ENCODE measurements around the gene DRGX. TPM values are rescaled to one million over a fixed set of nuclear protein-coding genes. Genes with fewer than 3 reads are reported as not detected.

The DRGX gene
- total and polyA plus RNA-seq, 2 of the 4 experiments (the other 2 are of a cell fraction), result not detected

DNA sequence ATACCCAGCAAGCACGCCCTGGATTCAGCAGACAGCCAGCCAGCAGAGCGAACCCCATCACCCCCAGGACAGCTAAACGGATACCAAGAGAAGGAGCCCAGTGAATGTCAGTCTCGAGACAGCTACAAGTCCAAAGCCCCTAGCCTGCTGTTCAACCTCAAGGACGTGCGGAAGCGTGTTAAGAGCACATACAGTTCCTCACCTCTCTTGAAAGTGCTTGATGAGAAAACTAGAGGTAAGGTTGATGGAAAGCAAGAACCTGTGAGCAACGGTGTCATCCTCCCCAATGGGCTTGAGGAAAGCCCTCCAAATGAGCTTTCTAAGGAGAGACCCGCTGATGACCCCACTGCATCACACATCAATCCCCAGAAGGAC is 72.0 kb downstream of the DRGX start:
- H2BK120ac ChIP-seq (ENCODE audit: low read depth, low read length), result no peak overlapping the region
- H4K8ac ChIP-seq (ENCODE audit: low read depth in 2 of 2, low read length in 2 of 2), result no peak overlapping the region
- no peak overlapping the region for H2BK20ac ChIP-seq (ENCODE audit: low read depth, low read length)
- H3K14ac ChIP-seq (replicated peaks; ENCODE audit: low read depth, low read length), result no peak overlapping the region
- H3K36me3 ChIP-seq (ENCODE audit: control insufficient read depth, insufficient read depth, low read length), result no peaks in the 10 kb centered on the region
- ChIA-PET POLR2A (ENCODE audit: unreplicated experiment) (no interaction called here), CTCF (interaction anchor here (0.6 kb wide), 1 partner anchor 365 kb away, joined by 3 read pairs; no protein-coding TSS in a partner anchor)
- H3K27ac ChIP-seq (ENCODE audit: insufficient read depth, low read length), result no peak overlapping the region
- no peak for ATAC-seq (ENCODE audit: low read depth)
- H3K9ac ChIP-seq (ENCODE audit: low read depth, low read length), result no peak overlapping the region
- H3K27me3 ChIP-seq (ENCODE audit: control insufficient read depth, insufficient read depth, low read length), result peaks cover 17% of the 10 kb centered on the region
- TF ChIP-seq USF2 (IDR thresholded peaks at IDR 0.05; ENCODE audit: low read depth, low read length) (no peak), MAFK (IDR thresholded peaks at IDR 0.05; ENCODE audit: low read depth, low read length) (no peak), SMC3 (IDR thresholded peaks at IDR 0.05; ENCODE audit: low read depth, low read length) (no peak), RAD21 (IDR thresholded peaks at IDR 0.05; ENCODE audit: low read length) (no peak), MXI1 (IDR thresholded peaks at IDR 0.05; ENCODE audit: borderline replicate concordance, low read depth, low read length) (no peak), NFE2L2 (IDR thresholded peaks at IDR 0.05; ENCODE audit: low read depth, low read length) (no peak), CHD1 (IDR thresholded peaks at IDR 0.05; ENCODE audit: low read depth, low read length) (no peak), MAZ (IDR thresholded peaks at IDR 0.05; ENCODE audit: borderline replicate concordance, low read depth, low read length) (no peak), ELK1 (IDR thresholded peaks at IDR 0.05; ENCODE audit: borderline replicate concordance, low read depth, low read length) (no peak), BHLHE40 (IDR thresholded peaks at IDR 0.05; ENCODE audit: low read depth, low read length) (no peak), CEBPB (IDR thresholded peaks at IDR 0.05; ENCODE audit: low read depth, low read length) (no peak), POLR2A (IDR thresholded peaks at IDR 0.05; ENCODE audit: low read depth, low read length) (no peak), RFX5 (IDR thresholded peaks at IDR 0.05; ENCODE audit: low read depth, low read length) (no peak), FOS (IDR thresholded peaks at IDR 0.05; ENCODE audit: low read depth, low read length) (no peak), RCOR1 (IDR thresholded peaks at IDR 0.05; ENCODE audit: insufficient replicate concordance, low read length) (no peak), CTCF (conservative IDR thresholded peaks at IDR 0.05; ENCODE audit: low read depth, low read length) (no peak)
- H4K91ac ChIP-seq (ENCODE audit: insufficient read depth, low read depth, low read length), result no peak overlapping the region
- no peaks in the 10 kb centered on the region for H4K20me1 ChIP-seq (ENCODE audit: insufficient read depth, low read length)
- in situ Hi-C loops (cut with MboI; ENCODE audit: low sequenced_read_pairs) (no loop called here), intact Hi-C loops (cut with micrococcal nuclease) (no loop called here), dilution Hi-C loops (cut with HindIII; ENCODE audit: low sequenced_read_pairs, unreplicated experiment) (no loop called here)
- WGBS, 2 experiments (ENCODE audit: extremely low coverage in 2 of 2, insufficient read length in 1 of 2), result no CpG with 5 or more reads among the region's 9 CpGs
- no peak overlapping the region for H2BK15ac ChIP-seq (ENCODE audit: low read depth, low read length)
- no peaks in the 10 kb centered on the region for H3K4me1 ChIP-seq (ENCODE audit: control insufficient read depth, insufficient read depth, low read length)
- no peak overlapping the region for H2AK5ac ChIP-seq (ENCODE audit: low read depth, low read length)
- H3K4me3 ChIP-seq (ENCODE audit: insufficient read depth, low read depth, low read length), result no peak overlapping the region
- no peak overlapping the region for H3K4ac ChIP-seq (ENCODE audit: low read depth, low read length)
- H2AK9ac ChIP-seq (replicated peaks; ENCODE audit: low read depth, low read length, poor library complexity), result no peak overlapping the region
- no peak overlapping the region for H3K23ac ChIP-seq (ENCODE audit: low read depth, low read length)
- H3K18ac ChIP-seq (ENCODE audit: low read depth, low read length), result no peak overlapping the region
- H3K9me3 ChIP-seq (ENCODE audit: control insufficient read depth, insufficient read depth, low read length), result no peaks in the 10 kb centered on the region
- H4K5ac ChIP-seq (ENCODE audit: low read depth, low read length), result no peak overlapping the region
- DNase-seq, result no peak
- no TSS peak for BruUV-seq (replicated peaks)
- no peaks in the 10 kb centered on the region for H3K9me1 ChIP-seq (ENCODE audit: insufficient read depth, low read length)
- no peak overlapping the region for H3K4me2 ChIP-seq (ENCODE audit: low read depth, low read length)
- no peak overlapping the region for H3K56ac ChIP-seq (ENCODE audit: extremely low read depth, insufficient read depth, low read length)
- H2BK5ac ChIP-seq (ENCODE audit: low read depth, low read length, poor library complexity, severe bottlenecking), result no peak overlapping the region
- no peaks in the 10 kb centered on the region for H3K79me1 ChIP-seq (ENCODE audit: low read depth in 1 of 2, low read length in 2 of 2)
- H2AFZ ChIP-seq (replicated peaks; ENCODE audit: low read length, poor library complexity), result no peak overlapping the region

Measured in IMR-90 (cell line).